ENCODE results near the gene LRRC8D. TPM values are rescaled to one million over a fixed set of nuclear protein-coding genes. Genes with fewer than 3 reads are reported as not detected.

LRRC8D gene
- total RNA-seq, 1 experiment from 2014 or later, result 15.0 TPM

- TF ChIP-seq SRF (IDR thresholded peaks at IDR 0.05; ENCODE audit: low read depth) (no peak), POLR2AphosphoS5 (IDR thresholded peaks at IDR 0.05; ENCODE audit: low read depth, low read length) (no peak), SIN3A (IDR thresholded peaks at IDR 0.05; ENCODE audit: low read depth) (no peak), ATF3 (IDR thresholded peaks at IDR 0.05) (no peak), FOSL1 (IDR thresholded peaks at IDR 0.05; ENCODE audit: low read depth) (no peak), TCF7L2 (IDR thresholded peaks at IDR 0.05; ENCODE audit: borderline replicate concordance, extremely low read depth, insufficient read depth, insufficient read length) (no peak), MAX (IDR thresholded peaks at IDR 0.05) (no peak), EZH2 (IDR thresholded peaks at IDR 0.05) (no peak), RAD21 (IDR thresholded peaks at IDR 0.05; ENCODE audit: low read depth) (no peak)
Measured at GRCh38 chr1:89786628-89787214, 34.1 kb upstream of the LRRC8D start (continued).

DNA sequence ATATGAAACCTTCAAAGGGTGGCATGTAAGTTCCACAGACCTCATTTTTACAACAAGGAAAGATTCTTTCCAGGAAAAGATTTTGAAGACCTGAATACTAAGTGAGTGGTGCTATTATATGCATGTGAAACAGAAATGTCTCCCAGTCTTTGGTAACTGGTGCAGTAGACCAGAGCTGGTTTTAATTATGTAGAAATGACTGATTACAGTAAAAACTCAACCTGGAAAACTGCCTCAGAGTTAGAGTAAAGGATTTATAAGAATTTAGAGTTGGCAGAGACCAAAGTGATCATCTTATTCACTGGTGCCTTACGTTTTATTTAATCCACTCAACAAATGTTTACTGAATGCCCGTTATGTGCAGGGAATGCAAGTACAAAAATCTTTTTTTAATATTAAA is 30.2 kb upstream of the LRRC8D start:
- H2AFZ ChIP-seq (ENCODE audit: low read depth, low read length, poor library complexity, severe bottlenecking), result no peak overlapping the region
- no peaks in the 10 kb centered on the region for H3K9me3 ChIP-seq (ENCODE audit: control insufficient read depth in 1 of 2, insufficient read depth in 1 of 2, low read depth in 1 of 2, low read length in 2 of 2)
- no peaks in the 10 kb centered on the region for H4K20me1 ChIP-seq (ENCODE audit: insufficient read depth)
- no peaks in the 10 kb centered on the region for H3K79me2 ChIP-seq (ENCODE audit: insufficient read depth, low read length)
- no peak overlapping the region for H3K9ac ChIP-seq (ENCODE audit: low read length)
- ATAC-seq, result no peak
- H3K4me3 ChIP-seq (replicated peaks in 1 of 2; ENCODE audit: low read depth in 1 of 2, low read length in 2 of 2), result no peak overlapping the region
- H3K4me2 ChIP-seq (ENCODE audit: low read length), result no peak overlapping the region
- no peaks in the 10 kb centered on the region for H3K36me3 ChIP-seq (ENCODE audit: control insufficient read depth in 1 of 2, insufficient read depth in 2 of 2, low read length in 2 of 2)
- BruUV-seq (replicated peaks), result no TSS peak
- no peak overlapping the region for H3K27ac ChIP-seq (ENCODE audit: low read depth, low read length)
- ChIA-PET CTCF (no interaction called here), POLR2A (no interaction called here), RAD21 (ENCODE audit: low non-redundant PET in 1 of 2, low total read pairs in 2 of 2, uncharacterized antibody in 2 of 2, unreplicated experiment in 2 of 2) (no interaction called here)
- intact Hi-C loops (cut with micrococcal nuclease), result no loop called here
- H3K4me1 ChIP-seq (ENCODE audit: control insufficient read depth in 1 of 2, insufficient read depth in 2 of 2, low read length in 2 of 2), result no peaks in the 10 kb centered on the region
- H3K27me3 ChIP-seq (ENCODE audit: insufficient read depth, low read length), result no peaks in the 10 kb centered on the region
- no peaks in the 10 kb centered on the region for H3K9me2 ChIP-seq (ENCODE audit: insufficient read depth)
- no peak for TF ChIP-seq RAD21 (IDR thresholded peaks at IDR 0.05; ENCODE audit: low read depth)
- TF ChIP-seq POLR2AphosphoS5 (IDR thresholded peaks at IDR 0.05; ENCODE audit: low read depth, low read length), result no peak
- no peak for TF ChIP-seq FOSL1 (IDR thresholded peaks at IDR 0.05; ENCODE audit: low read depth)
- no peak for TF ChIP-seq ATF3 (IDR thresholded peaks at IDR 0.05)
- no peak for TF ChIP-seq CBX3 (IDR thresholded peaks at IDR 0.05; ENCODE audit: low read depth)
- TF ChIP-seq ZNF274 (IDR thresholded peaks at IDR 0.05; ENCODE audit: low read depth, low read length), result no peak
- no peak for TF ChIP-seq EGR1 (IDR thresholded peaks at IDR 0.05; ENCODE audit: low read depth)
- no peak for DNase-seq (ENCODE audit: low read depth, low spot score)

Measured in HCT116 (cell line).